A172 (cell line): ENCODE results near the gene PDAP1. TPM values are rescaled to one million over a fixed set of nuclear protein-coding genes. Genes with fewer than 3 reads are reported as not detected.
"Not testable (repeated sequence)": the region's sequence is repeated elsewhere in the genome, so short reads cannot be mapped to it uniquely, and the experiment has no call there.

Experiments
- DNase-seq: peaks from one replicate; pipeline ENCODE4 v3.0.0-alpha.2; 2015; ENCODE audit warnings: low spot score
- total RNA-seq: library from RNA; depleted of rRNA; stranded (reverse); fragments of >200 nt; shearing (Covaris generic); gene quantifications from 2 replicates; pipeline ENCODE4 v1.2.3, GENCODE V29; 2014; rRNA removed

The PDAP1 gene
- total RNA-seq, 1 experiment from 2014 or later = 236 TPM

GRCh38 chr7:99350641-99351040 is 57.8 kb downstream of the PDAP1 start:
- DNase-seq = not testable (repeated sequence)

Other genes starting within 250 kb of the PDAP1 start
- gene KPNA7, start 200.5 kb downstream of the PDAP1 start, total RNA-seq = not detected in 2 replicates
- gene MYH16, start 135.8 kb downstream of the PDAP1 start, total RNA-seq = 0.78 and 1.1 TPM in 2 replicates
- gene ARPC1A, start 82.7 kb downstream of the PDAP1 start, total RNA-seq = 326 and 351 TPM in 2 replicates
- gene ARPC1B, start 33.9 kb downstream of the PDAP1 start, total RNA-seq = 549 and 731 TPM in 2 replicates
- 180 and 228 TPM in 2 replicates for gene BUD31, start 372 bp upstream of the PDAP1 start, total RNA-seq
- 13.2 and 38.5 TPM in 2 replicates for gene PTCD1, start 30.2 kb upstream of the PDAP1 start, total RNA-seq
- 32.0 and 39.0 TPM in 2 replicates for gene CPSF4, start 30.3 kb upstream of the PDAP1 start, total RNA-seq
- 430 and 1,432 TPM in 2 replicates for gene ATP5MF, start 57.6 kb upstream of the PDAP1 start, total RNA-seq
- gene ZNF789, start 64.3 kb upstream of the PDAP1 start, total RNA-seq = 9.6 and 19.0 TPM in 2 replicates
- 23.7 and 26.8 TPM in 2 replicates for gene ZNF394, start 91.7 kb upstream of the PDAP1 start, total RNA-seq
- gene ZKSCAN5, start 96.1 kb upstream of the PDAP1 start, total RNA-seq = 16.2 and 17.9 TPM in 2 replicates
- gene FAM200A, start 143.5 kb upstream of the PDAP1 start, total RNA-seq = 11.4 and 12.3 TPM in 2 replicates
- gene ZNF655, start 150.0 kb upstream of the PDAP1 start, total RNA-seq = 90.2 and 92.1 TPM in 2 replicates
- not detected in 2 replicates for gene TMEM225B, start 189.7 kb upstream of the PDAP1 start, total RNA-seq
- 11.7 and 12.1 TPM in 2 replicates for gene ZSCAN25, start 208.3 kb upstream of the PDAP1 start, total RNA-seq